Right ventricle myocardium superior (tissue), 1 donor: Measurements from ENCODE around the gene ATP8B3. TPM values are rescaled to one million over a fixed set of nuclear protein-coding genes. Genes with fewer than 3 reads are reported as not detected.

Source experiments
- ATAC-seq: fragments of 200-7000 bp; cut with Tn5 transposase; one replicate; pipeline ENCODE4 v1.9.1; 2020; ENCODE audit warnings: mild to moderate bottlenecking; ENCODE audit not compliant: poor library complexity
- DNase-seq: peaks from one replicate; pipeline ENCODE4 v3.0.0-alpha.2; 2020
- intact Hi-C: fragments of 100-400 bp; cut with DNase I; formaldehyde crosslinking; loops from one replicate; pipeline ENCODE4 v1.11.2; 2022
- total RNA-seq: library from RNA; stranded (reverse); fragmentation: NEBNext Ultra II Directional; extraction: Animal tissue kit (Norgen Biotek cat#: 25700); gene quantifications from one replicate; pipeline ENCODE4 v1.2.1, GENCODE V29; 2021
- donor health status: DM: no; HTN: yes; CAD: no; lungs with severe emphysema.

ATP8B3 gene
- total RNA-seq, 1 donor from 2014 or later = 0.46 TPM

GRCh38 chr19:1839658-1840540 lies 27.8 kb upstream of the ATP8B3 start:
- intact Hi-C loops = no loop called here
- DNase-seq (no peak), ATAC-seq (peak; percentile 6)

GRCh38 chr19:1837625-1838105 lies 25.6 kb upstream of the ATP8B3 start:
- intact Hi-C loops = no loop called here
- DNase-seq (no peak), ATAC-seq (peak; percentile 33)

DNA sequence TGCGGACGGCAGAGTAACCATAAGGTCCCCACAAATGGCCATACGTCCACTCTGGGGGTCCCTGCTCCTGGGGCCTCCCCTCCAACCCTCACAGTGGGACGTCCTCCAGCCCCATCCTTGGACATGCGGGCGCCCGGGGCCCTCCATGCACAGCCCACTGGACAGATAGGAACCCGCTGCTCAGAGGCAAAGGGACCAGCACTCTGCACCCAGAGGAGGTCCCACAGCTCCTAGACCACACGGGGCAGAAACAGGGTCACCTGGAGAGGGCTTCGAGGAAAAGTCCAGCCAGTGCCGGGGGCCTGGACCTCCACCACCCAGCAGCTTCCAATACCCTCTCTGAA lies 25.1 kb upstream of the ATP8B3 start:
- ATAC-seq (no peak), DNase-seq (no peak)
- intact Hi-C loops = no loop called here

DNA sequence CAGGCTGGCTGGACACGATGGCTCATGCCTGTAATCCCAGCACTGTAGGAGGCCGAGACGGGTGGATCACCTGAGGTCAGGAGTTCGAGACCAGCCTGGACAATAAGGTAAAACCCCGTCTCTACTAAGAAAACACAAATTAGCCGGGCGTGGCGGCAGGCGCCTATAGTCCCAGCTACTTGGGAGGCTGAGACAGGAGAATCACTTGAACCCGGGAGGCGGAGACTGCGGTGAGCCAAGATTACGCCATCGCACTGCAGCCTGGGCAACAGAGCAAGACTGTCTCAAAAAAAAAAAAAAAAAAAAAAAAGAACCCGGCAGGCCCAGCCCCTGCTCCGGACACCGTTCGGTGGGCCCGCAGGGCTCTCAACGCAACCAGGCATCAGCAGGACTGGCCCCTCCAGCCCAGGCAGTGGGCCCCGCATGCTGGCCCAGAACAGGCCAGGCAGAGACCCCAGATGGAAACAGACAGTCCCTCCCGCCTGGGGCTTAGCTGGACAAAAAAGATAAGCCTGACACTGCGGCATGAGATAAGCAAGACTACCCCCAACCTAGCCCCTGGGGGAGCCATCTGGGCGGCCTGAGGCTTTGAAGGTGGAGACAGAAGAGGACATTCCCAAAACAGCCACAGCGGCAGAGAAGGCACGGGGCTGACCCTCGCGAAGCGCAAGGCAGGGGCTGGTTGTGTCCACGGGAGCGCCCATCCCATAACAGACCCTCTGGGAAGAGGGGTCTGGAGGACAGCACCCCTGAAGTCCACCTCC lies 24.6 kb upstream of the ATP8B3 start:
- DNase-seq = no peak
- ATAC-seq = no peak
- intact Hi-C loops = no loop called here

- intact Hi-C loops = no loop called here
- no peak for DNase-seq
- ATAC-seq = peak; percentile 11
These were observed 21.5 kb upstream of the ATP8B3 start for GRCh38 chr19:1833540-1833939.

GRCh38 chr19:1832046-1832663 lies 20.1 kb upstream of the ATP8B3 start:
- DNase-seq (no peak), ATAC-seq (no peak)
- intact Hi-C loops = no loop called here

- DNase-seq (no peak), ATAC-seq (no peak)
- intact Hi-C loops = no loop called here
These were observed 18.9 kb upstream of the ATP8B3 start for GRCh38 chr19:1830978-1831377.

DNA sequence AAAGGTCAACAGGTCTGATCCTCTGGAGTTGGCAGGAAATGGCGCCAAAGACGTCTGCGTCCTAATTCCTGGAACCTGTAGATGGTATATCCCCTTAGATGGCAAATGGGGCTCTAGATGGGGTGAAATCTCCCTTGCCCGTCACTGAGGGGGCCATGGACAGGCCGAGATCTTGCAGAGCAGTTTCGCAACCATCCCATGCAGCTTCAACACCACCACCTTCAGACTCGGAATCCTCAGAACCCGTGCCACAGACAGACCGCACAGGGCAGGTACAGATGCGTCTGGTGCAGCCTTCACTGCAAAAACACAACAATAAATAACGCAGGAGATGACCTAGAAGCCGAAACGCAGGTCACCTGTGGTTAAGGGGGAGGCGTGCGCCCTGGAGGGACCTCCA lies 18.5 kb upstream of the ATP8B3 start:
- ATAC-seq (no peak), DNase-seq (no peak)
- intact Hi-C loops = no loop called here

- no peak for ATAC-seq
- intact Hi-C loops = loop anchor here (10.0 kb wide), 1 partner anchor 155 kb away; no protein-coding TSS in a partner anchor
These were observed 17.9 kb upstream of the ATP8B3 start for GRCh38 chr19:1829958-1830357.

DNA sequence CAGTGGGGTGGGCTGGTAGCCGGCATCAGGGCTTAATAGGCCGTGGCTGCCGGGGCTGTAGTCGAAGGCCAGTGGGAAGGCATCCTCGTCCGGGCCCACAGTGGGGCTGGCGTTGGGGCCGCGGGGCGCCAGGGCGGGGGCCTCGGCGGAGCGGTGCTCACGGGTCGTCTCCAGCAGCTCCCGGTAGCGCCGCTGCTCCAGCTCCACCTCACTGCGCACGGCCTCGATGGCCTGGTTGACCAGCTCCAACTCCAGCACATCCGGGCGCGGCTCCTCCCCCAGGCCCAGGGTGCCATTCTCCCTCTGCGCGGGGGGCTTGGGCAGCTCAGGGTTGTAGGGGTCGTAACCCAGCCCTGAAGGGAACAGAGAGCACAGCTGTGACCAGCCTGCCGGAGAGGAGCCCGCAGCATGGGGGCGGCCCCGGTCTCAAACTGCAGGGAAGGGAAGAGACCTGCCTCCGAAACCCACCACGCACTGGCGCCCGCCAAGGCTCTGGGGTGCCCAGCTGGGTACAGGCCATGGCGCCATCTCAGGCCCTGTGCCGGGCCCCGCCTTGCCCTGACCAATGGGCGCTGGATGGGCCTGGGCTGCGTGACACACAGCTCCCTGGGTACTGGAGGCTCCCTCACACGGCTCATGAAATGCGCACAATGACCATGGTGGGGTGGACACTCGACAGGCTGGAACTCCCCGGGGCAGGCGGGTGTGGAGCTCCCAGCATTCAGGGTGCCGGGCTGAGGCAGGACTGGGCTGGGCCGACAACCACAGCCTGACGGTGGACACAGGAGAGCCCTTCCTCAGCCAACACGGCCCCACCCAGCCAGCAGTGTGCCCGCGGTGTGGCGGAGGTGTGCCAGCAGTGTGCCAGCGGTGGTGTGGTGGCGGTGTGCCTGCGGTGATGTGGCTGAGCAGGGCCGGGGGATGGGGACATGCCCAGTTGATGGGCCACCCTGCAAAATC lies 16.5 kb upstream of the ATP8B3 start:
- DNase-seq = no peak
- no peak for ATAC-seq
- intact Hi-C loops = loop anchor here (10.0 kb wide), 1 partner anchor 154 kb away; no protein-coding TSS in a partner anchor

More at GRCh38 chr19:1829958-1830357, 17.9 kb upstream of the ATP8B3 start:
- DNase-seq = no peak

GRCh38 chr19:1827566-1828278 lies 15.6 kb upstream of the ATP8B3 start:
- no peak for ATAC-seq
- intact Hi-C loops = loop anchor here (10.0 kb wide), 1 partner anchor 153 kb away; no protein-coding TSS in a partner anchor
- no peak for DNase-seq

DNA sequence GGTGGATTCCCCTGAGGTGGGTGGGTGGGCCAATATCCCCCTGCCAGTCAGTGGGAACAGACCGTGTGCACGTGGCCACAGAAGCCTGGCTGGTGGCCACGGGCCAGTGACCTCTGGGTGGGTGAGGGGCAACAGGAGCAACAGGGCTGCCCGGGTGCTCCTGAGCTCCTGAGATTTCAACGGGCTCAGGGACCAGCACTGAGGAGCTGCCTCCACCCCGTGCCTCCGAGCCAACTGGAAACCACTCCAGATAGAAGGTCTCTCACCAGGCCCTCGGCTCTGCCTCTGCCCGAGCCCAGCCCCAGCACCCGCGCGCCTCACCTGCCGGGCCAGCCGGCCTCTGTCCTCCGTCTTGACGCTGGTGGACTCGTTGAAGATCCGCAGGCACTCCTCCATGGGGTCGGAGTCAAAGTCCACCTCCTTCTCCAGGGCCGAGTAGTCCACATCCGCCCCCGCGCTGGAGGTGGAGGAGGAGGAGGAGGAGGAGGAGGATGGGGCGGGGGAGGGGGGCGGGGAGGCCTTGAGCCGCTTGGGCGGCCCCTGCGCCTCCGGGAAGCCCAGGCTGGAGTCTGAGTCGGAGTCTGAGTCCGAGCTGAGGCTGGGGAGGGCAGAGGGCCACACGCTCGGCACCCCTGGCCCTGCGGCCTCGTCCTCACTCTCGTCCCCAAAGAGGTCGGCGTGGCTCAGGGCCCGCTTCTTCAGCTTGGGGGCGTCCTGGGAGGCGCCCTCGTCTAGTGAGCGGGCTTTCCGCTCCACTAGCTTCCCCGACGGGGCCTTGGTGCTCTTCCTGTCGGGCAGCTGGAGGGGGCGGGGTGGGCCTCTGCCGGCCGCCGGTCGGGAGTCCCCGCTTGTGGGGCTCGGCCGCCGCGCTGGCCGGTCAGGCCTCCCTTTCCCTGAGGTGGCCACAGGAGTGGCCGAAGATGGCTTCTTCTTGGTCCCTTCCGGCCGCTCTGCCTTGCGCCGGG lies 14.8 kb upstream of the ATP8B3 start:
- intact Hi-C loops = loop anchor here (10.0 kb wide), 1 partner anchor 152 kb away; no protein-coding TSS in a partner anchor
- DNase-seq (no peak), ATAC-seq (no peak)

- peak; percentile 84 for ATAC-seq
- DNase-seq = peak; percentile 86
- intact Hi-C loops = loop anchor here (10.0 kb wide), 1 partner anchor 151 kb away; no protein-coding TSS in a partner anchor
These were observed 14.0 kb upstream of the ATP8B3 start for GRCh38 chr19:1825909-1826556.

DNA sequence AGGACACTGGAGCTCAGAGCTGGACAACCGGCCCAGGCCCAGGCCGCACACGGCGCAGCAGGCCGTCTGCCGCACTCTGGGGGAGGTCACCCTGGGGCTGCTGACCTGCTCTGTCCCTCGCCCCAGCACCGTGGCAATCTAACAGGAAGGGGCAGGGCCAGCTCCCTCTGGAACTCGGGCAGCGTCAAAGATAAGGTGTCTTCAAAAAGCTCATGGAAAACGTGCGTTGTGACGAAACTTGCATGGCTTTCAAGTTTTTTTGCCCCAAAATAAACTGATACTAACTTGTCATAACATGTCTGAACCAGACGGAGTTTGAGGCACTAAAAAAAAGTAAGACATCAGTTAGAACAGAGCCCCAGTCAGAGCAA lies 12.2 kb upstream of the ATP8B3 start:
- no peak for ATAC-seq
- no peak for DNase-seq
- intact Hi-C loops = loop anchor here (10.0 kb wide), 1 partner anchor 149 kb away; no protein-coding TSS in a partner anchor

DNA sequence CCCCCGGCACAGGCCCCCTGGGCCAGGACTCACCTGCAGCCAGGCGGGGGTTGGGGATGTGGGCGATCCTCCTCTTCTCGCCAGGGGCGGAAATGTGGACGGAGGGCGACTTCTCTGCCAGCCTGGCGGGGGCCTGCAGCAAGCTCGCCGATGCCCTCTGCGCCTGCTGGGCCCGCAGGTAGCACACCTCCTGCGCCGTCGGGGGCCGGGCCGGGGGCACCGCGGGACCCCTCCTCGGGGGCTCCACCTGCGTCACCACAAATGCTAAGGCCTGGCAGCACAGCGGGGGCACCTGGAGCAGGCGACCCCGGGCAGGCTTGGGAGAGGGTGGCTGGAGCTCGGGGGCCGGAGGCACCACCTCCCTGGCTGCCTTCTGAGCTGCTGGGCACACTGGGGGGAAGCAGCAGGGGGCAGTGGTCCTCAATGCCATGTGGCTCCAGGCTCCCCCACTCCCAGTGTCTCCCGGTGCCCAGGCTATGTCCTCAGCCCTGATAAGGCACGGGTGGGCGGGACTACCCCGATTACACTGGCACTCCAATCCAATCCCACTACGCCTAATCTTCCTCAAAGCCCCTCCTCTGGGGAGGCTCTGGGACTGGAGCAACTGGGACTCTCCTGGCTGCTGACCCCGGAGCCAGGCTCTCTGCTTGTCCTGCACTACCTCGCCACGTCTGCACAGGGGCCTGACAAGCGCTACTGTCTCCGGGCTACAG lies 11.6 kb upstream of the ATP8B3 start:
- intact Hi-C loops = loop anchor here (10.0 kb wide), 1 partner anchor 149 kb away; no protein-coding TSS in a partner anchor
- DNase-seq (no peak), ATAC-seq (no peak)
